ENCODE data around the gene PNLIPRP3.
A peak's percentile ranks its signal among the peaks of the same experiment; 100 is the strongest.

The PNLIPRP3 gene

DNA sequence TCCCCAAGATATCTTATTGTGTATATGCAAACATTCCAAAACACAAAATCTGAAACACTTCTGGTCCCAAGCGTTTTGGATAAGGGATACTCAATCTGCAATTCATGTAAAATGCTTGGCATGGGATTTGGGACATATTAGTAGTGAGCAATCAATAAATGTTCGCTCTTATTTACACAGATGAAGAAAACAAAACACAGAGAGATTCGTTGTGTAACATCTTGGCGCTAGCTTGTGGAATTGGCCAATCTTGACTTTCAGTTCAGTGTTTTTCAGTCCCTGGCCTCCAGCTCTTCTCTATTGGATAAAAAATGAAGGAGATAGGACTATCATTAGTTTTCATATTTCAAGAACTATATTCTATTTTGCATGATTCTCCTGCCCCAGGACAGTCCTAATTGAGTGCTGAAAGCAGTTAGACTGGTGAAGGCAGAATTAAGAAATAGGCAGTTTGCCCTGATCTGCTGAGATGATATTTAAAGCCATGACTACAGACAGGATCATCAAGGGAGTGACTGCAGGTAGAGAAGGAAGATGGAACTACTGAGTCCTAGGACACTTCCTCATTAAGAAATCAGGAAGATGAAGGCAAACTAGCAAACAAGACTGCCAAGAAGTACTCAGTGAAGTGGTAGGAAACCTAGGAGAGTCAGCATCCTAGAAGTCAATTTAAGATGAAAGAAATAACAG lies 1.8 kb downstream of the PNLIPRP3 start:
- TF ChIP-seq GATA1 (IDR thresholded peaks at IDR 0.05; ENCODE audit: low read depth, low read length) = no peak
- no peak for DNase-seq

- TF ChIP-seq POLR2A (IDR thresholded peaks at IDR 0.05; ENCODE audit: low read length) (no peak), GATA1 (IDR thresholded peaks at IDR 0.05; ENCODE audit: low read depth, low read length) (no peak)
- DNase-seq = no peak
Measured at GRCh38 chr10:116430288-116430687, 2.6 kb downstream of the PNLIPRP3 start.

DNA sequence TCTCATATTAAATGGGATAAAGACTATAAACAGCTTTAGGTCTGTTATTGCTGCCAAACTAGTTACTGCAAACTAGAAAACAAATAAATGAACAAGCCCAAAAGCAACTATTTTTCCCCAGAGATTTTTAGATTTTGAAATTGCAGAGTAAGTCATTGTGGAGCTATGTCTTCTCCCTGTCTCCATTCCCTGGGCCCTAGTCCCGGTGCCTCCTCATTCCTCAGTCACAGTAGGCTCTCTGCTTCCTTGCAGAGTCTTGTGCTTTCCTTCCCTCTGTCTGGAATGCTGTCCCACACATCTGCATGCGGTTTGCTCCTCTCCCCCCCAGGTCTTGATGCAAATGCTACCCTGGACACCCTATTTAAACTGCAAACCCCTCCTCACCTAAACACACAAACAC lies 4.0 kb downstream of the PNLIPRP3 start:
- no peak for DNase-seq
- TF ChIP-seq POLR2A (IDR thresholded peaks at IDR 0.05; ENCODE audit: low read length) (no peak), GATA1 (IDR thresholded peaks at IDR 0.05; ENCODE audit: low read depth, low read length) (no peak)

GRCh38 chr10:116437076-116437692 lies 9.5 kb downstream of the PNLIPRP3 start:
- DNase-seq = no peak
- TF ChIP-seq GATA1 (IDR thresholded peaks at IDR 0.05; ENCODE audit: low read depth, low read length) (no peak), POLR2A (IDR thresholded peaks at IDR 0.05; ENCODE audit: low read length) (no peak)

GRCh38 chr10:116440330-116441030 lies 12.8 kb downstream of the PNLIPRP3 start:
- TF ChIP-seq POLR2A (IDR thresholded peaks at IDR 0.05; ENCODE audit: low read length) (no peak), GATA1 (IDR thresholded peaks at IDR 0.05; ENCODE audit: low read depth, low read length) (no peak)
- no peak for DNase-seq

DNA sequence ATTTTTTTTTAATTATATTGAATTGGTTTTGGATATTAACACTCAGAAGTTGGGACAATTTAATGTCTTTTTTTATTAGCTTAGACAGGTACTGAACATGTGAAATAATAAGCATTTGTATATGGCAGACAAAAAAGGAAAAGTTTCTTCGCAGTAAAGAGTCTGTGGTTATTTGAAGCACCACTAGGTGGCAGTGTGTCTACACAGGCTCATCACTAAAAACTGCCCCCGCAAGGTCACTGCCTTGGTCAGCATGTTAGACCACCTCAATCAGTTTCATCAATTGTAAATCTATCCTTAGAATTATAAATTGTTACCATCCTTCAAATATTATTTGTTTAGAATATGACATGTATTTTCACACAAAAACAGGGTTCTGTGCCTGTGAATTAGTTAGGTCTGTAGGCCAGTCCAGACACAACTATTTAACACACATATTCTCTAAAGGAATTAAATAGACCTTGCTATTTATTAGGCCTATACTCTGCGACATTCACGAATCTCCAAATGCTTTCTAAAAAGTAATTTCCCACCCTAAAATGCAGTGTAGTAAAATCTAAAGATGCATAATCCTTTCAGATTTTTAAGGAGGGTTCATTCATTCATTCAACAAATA lies 17.0 kb downstream of the PNLIPRP3 start:
- peak; percentile 26 to 56 for DNase-seq
- TF ChIP-seq POLR2A (IDR thresholded peaks at IDR 0.05; ENCODE audit: low read length) (no peak), GATA1 (IDR thresholded peaks at IDR 0.05; ENCODE audit: low read depth, low read length) (no peak)

DNA sequence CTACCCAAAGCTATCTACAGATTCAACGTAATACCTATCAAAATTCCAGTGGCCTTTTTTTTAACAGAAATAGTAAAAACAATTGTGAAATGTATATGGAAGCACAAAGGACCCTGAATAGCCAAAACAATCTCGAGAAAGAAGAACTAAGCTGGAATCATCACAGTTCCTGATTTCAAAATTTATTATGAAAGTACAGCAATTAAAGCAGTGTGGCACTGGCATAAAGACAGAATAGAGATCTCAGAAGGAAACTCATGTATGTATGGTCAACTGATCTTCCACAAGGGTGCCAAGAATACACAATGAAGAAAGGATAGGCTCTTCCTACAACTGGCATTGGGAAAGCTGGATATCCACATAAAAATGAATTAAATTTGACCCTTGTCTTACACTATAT lies 23.2 kb downstream of the PNLIPRP3 start:
- TF ChIP-seq GATA1 (IDR thresholded peaks at IDR 0.05; ENCODE audit: low read depth, low read length) = no peak
- TF ChIP-seq POLR2A (IDR thresholded peaks at IDR 0.05; ENCODE audit: low read length) = no peak
- no peak for DNase-seq

GRCh38 chr10:116451711-116452337 lies 24.2 kb downstream of the PNLIPRP3 start:
- no peak for DNase-seq
- no peak for TF ChIP-seq GATA1 (IDR thresholded peaks at IDR 0.05; ENCODE audit: low read depth, low read length)
- TF ChIP-seq POLR2A (IDR thresholded peaks at IDR 0.05; ENCODE audit: low read length) = no peak

DNA sequence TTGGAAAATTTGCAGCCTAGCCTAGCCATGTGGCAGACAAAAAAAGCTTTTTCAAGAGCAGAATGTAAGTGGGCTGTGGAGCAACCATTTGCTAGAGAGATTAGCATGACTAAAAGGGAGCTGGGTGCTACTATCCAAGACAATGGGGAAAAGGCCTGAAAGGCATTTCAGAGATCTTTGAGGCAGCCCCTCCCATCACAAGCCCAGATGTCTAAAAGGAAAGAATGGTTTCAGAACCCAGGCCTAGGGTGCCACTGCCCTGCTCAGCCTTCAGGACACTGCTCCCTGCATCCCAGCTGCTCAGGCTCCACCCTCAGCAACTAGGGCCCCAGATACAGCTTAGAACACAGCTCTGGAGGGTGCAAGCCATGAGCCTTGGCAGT lies 24.7 kb downstream of the PNLIPRP3 start:
- no peak for TF ChIP-seq GATA1 (IDR thresholded peaks at IDR 0.05; ENCODE audit: low read depth, low read length)
- TF ChIP-seq POLR2A (IDR thresholded peaks at IDR 0.05; ENCODE audit: low read length) = no peak
- no peak for DNase-seq

- TF ChIP-seq GATA1 (IDR thresholded peaks at IDR 0.05; ENCODE audit: low read depth, low read length) (no peak), POLR2A (IDR thresholded peaks at IDR 0.05; ENCODE audit: low read length) (no peak)
- no peak for DNase-seq
Measured at GRCh38 chr10:116457488-116457887, 29.8 kb downstream of the PNLIPRP3 start.

DNA sequence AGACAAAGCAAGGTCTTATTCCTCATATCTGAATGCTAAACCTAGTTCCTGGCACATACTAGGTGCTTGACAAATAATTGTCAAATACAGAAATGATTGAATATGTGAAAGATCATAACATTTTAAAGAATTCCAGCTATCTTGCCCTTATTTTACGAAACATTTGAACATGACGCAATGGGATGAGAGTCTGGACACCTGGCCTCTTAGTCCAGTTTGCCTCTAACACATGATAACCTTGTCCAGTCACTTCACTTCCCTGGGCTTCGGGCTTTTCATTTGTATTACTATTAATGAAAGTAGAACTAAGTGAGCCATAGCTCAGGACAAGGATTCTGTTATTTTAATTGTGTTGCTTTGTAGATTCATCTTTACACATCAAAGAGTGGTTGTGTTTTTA lies 32.6 kb downstream of the PNLIPRP3 start:
- TF ChIP-seq POLR2A (IDR thresholded peaks at IDR 0.05; ENCODE audit: low read length) (no peak), GATA1 (IDR thresholded peaks at IDR 0.05; ENCODE audit: low read depth, low read length) (no peak)
- DNase-seq = no peak

DNA sequence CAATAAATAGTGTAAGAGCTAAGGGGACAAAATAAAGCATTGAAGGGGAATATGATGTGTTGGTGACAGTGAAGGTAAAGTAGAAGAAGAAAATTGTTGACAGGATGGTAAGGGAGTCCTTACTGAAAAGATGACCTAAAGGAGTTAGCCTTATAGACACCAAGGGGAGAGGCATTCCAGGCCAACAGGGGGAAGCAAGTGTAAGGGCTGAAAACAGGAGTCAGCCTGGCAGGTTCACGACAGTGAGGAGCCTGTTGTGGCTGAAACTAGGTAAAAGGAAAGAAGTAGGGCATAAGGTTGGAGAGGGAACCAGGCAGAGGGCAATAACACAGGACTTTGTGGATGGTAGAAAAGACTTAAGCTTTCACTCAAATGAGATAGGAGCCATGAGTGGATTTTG lies 34.0 kb downstream of the PNLIPRP3 start:
- no peak for DNase-seq
- no peak for TF ChIP-seq GATA1 (IDR thresholded peaks at IDR 0.05; ENCODE audit: low read depth, low read length)
- TF ChIP-seq POLR2A (IDR thresholded peaks at IDR 0.05; ENCODE audit: low read length) = no peak

GRCh38 chr10:116464257-116464656 lies 36.6 kb downstream of the PNLIPRP3 start:
- DNase-seq = no peak
- TF ChIP-seq GATA1 (IDR thresholded peaks at IDR 0.05; ENCODE audit: low read depth, low read length) = no peak
- TF ChIP-seq POLR2A (IDR thresholded peaks at IDR 0.05; ENCODE audit: low read length) = no peak

- no peak for TF ChIP-seq POLR2A (IDR thresholded peaks at IDR 0.05; ENCODE audit: low read length)
- no peak for TF ChIP-seq GATA1 (IDR thresholded peaks at IDR 0.05; ENCODE audit: low read depth, low read length)
- DNase-seq = peak; percentile 6 to 21
Measured at GRCh38 chr10:116465546-116465945, 37.9 kb downstream of the PNLIPRP3 start.
